HEK293T (cell line): ENCODE results near the gene CDC20B.
A peak's percentile ranks its signal among the peaks of the same experiment; 100 is the strongest.

Source experiments
- CTCF ChIA-PET: fragments of 350-600 bp; formaldehyde crosslinking; extraction: SDS; loops from one replicate; lab custom pipeline; 2021; ENCODE audit warnings: antibody characterized with exemption, inconsistent platforms; lab: Yijun Ruan, JAX
- POLR2A ChIA-PET: fragments of 350-600 bp; formaldehyde crosslinking; extraction: SDS; loops from one replicate; lab custom pipeline; 2020; ENCODE audit warnings: antibody characterized with exemption, inconsistent platforms; lab: Yijun Ruan, JAX
- DNase-seq: peaks from one replicate; pipeline ENCODE4 v3.0.0; 2012; ENCODE audit warnings: mixed read lengths; ENCODE audit errors: extremely low spot score
- ARNT ChIP-seq: fragments of 450-650 bp; IDR thresholded peaks from 2 replicates; pipeline ENCODE4 v1.6.1; 2017; ENCODE audit warnings: mild to moderate bottlenecking
- BHLHE40 ChIP-seq: fragments of 450-650 bp; IDR thresholded peaks from 2 replicates; pipeline ENCODE4 v1.6.1; 2016; ENCODE audit warnings: mild to moderate bottlenecking, moderate library complexity, borderline replicate concordance
- CTBP1 ChIP-seq: fragments of 450-650 bp; IDR thresholded peaks from 2 replicates; pipeline ENCODE4 v1.6.1; 2016; ENCODE audit warnings: borderline replicate concordance
- ELF4 ChIP-seq: fragments of 450-650 bp; IDR thresholded peaks from 2 replicates; pipeline ENCODE4 v1.6.1; 2017; ENCODE audit warnings: antibody characterized with exemption
- FOXA1 ChIP-seq: fragments of 450-650 bp; IDR thresholded peaks from 2 replicates; pipeline ENCODE4 v1.6.1; 2016; ENCODE audit warnings: mild to moderate bottlenecking
- FOXK2 ChIP-seq: fragments of 450-650 bp; IDR thresholded peaks from 2 replicates; pipeline ENCODE4 v1.6.1; 2016; ENCODE audit warnings: mild to moderate bottlenecking
- FOXM1 ChIP-seq: fragments of 450-650 bp; IDR thresholded peaks from 2 replicates; pipeline ENCODE4 v1.6.1; 2017; ENCODE audit warnings: mild to moderate bottlenecking, borderline replicate concordance
- HDGF ChIP-seq: fragments of 450-650 bp; IDR thresholded peaks from 2 replicates; pipeline ENCODE4 v1.6.1; 2017; ENCODE audit warnings: antibody characterized with exemption, borderline replicate concordance
- L3MBTL2 ChIP-seq: fragments of 450-650 bp; conservative IDR thresholded peaks from 2 replicates; pipeline ENCODE4 v1.6.1; 2016; ENCODE audit warnings: mild to moderate bottlenecking
- LEF1 ChIP-seq: fragments of 450-650 bp; IDR thresholded peaks from 2 replicates; pipeline ENCODE4 v1.6.1; 2017; ENCODE audit warnings: mild to moderate bottlenecking, borderline replicate concordance
- NFRKB ChIP-seq: fragments of 450-650 bp; IDR thresholded peaks from 2 replicates; pipeline ENCODE4 v1.6.1; 2016; ENCODE audit warnings: mild to moderate bottlenecking, moderate library complexity
- SP1 ChIP-seq: fragments of 450-650 bp; IDR thresholded peaks from 2 replicates; pipeline ENCODE4 v1.6.1; 2017
- SUZ12 ChIP-seq: fragments of 450-650 bp; IDR thresholded peaks from 2 replicates; pipeline ENCODE4 v1.6.1; 2016; ENCODE audit warnings: mild to moderate bottlenecking
- TARDBP ChIP-seq: fragments of 450-650 bp; IDR thresholded peaks from 2 replicates; pipeline ENCODE4 v1.6.1; 2016
- ZNF384 ChIP-seq: fragments of 450-650 bp; IDR thresholded peaks from 2 replicates; pipeline ENCODE4 v1.6.1; 2016
- TF ChIP-seq, protein P1 (sequence below): fragments of 450-650 bp; IDR thresholded peaks from 2 replicates; pipeline ENCODE4 v1.6.1; 2016

Gene CDC20B

DNA sequence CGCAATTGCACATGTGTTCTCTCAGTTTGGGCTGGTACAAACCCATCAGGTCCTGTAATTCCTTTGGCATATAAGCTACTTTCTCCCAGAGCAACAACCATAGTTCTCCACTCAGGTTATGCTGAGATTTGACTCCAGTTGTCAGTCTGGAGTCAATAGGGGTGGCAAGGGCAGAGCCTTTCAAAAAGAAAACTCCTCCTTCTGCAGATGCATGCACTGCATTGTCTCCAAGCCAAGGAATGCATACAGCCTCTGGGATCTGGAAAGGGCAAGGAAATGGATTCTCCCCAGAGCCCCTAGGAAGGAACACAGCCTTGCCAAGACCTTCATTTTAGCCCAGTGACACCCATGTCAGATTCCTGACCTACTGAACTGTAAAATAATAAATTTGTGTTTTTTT lies 101.6 kb downstream of the CDC20B start:
- ChIA-PET POLR2A (no interaction called here), CTCF (no interaction called here)
- TF ChIP-seq HDGF = no peak
- TF ChIP-seq FOXA1 = no peak
- TF ChIP-seq LEF1 = no peak
- TF ChIP-seq, protein P1, sequence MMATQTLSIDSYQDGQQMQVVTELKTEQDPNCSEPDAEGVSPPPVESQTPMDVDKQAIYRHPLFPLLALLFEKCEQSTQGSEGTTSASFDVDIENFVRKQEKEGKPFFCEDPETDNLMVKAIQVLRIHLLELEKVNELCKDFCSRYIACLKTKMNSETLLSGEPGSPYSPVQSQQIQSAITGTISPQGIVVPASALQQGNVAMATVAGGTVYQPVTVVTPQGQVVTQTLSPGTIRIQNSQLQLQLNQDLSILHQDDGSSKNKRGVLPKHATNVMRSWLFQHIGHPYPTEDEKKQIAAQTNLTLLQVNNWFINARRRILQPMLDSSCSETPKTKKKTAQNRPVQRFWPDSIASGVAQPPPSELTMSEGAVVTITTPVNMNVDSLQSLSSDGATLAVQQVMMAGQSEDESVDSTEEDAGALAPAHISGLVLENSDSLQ = no peak
- no peak for TF ChIP-seq ZNF384
- TF ChIP-seq SP1 = no peak
- TF ChIP-seq L3MBTL2 = no peak
- no peak for TF ChIP-seq TARDBP
- no peak for TF ChIP-seq ELF4
- no peak for TF ChIP-seq BHLHE40
- no peak for TF ChIP-seq CTBP1
- TF ChIP-seq ARNT = no peak
- TF ChIP-seq FOXM1 = no peak
- no peak for TF ChIP-seq NFRKB
- DNase-seq = no peak

DNA sequence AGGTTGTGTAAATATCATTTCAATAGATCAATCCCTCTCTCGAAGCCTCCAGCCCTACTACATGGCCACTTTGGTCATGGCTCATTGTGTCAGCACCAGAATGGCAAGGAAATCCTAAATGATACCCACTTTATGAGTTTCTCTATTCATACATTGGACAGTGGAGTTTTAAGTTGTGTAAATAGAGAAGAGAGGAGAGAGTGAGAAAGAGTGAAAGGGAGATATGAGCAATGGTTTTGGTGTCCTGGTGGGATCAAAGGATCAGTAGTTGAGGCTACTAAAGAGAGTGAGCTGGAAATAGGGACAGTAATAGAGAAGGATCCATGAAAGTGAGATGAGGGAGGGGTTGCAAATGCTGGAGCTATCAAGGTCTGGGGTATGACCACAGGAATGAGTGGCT lies 102.0 kb downstream of the CDC20B start:
- DNase-seq = no peak
- CTCF ChIA-PET = no interaction called here
- POLR2A ChIA-PET = no interaction called here
- TF ChIP-seq FOXK2 (no peak), SUZ12 (no peak), NFRKB (no peak), ZNF384 (no peak), HDGF (no peak), BHLHE40 (no peak), ELF4 (no peak), FOXM1 (no peak), L3MBTL2 (no peak), SP1 (no peak), FOXA1 (no peak), LEF1 (no peak)
- TF ChIP-seq, protein P1 = no peak

DNA sequence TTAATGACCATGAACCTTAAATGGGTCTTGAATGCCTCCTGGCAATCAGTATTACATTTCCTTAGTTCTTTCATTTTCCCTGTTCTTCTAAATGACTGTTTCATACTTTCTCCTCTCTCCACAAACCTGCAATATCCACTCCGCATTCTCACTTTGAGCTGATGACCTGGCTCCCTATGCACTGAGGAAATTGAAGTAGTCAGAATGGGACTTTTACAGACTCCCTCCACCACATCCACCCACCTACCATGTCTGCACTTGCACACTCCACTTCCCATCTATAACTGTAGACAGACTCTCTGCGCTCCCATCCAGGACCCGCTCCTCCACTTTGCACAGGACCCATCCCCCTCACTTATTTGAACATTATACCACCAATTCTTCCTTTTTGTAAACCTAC lies 106.7 kb downstream of the CDC20B start:
- CTCF ChIA-PET = no interaction called here
- TF ChIP-seq NFRKB (no peak), ZNF384 (no peak), CTBP1 (no peak), FOXA1 (no peak), SP1 (no peak), FOXM1 (no peak), ARNT (no peak), ELF4 (no peak), TARDBP (no peak)
- DNase-seq = no peak
- POLR2A ChIA-PET = no interaction called here

DNA sequence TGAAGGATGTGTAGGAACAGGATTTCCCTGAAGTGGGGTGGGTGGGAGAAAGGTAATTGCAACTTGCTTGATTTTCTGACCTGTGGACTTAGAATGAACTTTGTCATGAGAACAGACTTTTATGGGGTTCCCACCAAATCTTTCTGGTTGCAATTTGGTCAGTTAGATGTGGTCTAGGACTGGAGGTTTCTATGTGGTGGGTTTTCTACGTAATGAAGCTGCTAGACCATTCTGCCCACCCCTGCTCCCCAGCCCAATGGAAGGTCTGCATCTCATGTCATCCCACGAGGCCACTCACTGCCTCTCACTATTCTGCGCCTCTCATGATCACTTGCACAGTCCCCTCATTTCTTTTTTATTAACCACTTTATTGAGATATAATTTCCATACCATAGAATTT lies 108.5 kb downstream of the CDC20B start:
- ChIA-PET POLR2A (no interaction called here), CTCF (no interaction called here)
- DNase-seq = no peak
- TF ChIP-seq, protein P1 = no peak
- TF ChIP-seq SP1 = no peak
- TF ChIP-seq NFRKB = no peak
- TF ChIP-seq CTBP1 = no peak
- TF ChIP-seq ZNF384 = no peak
- no peak for TF ChIP-seq L3MBTL2
- TF ChIP-seq FOXK2 = no peak
- TF ChIP-seq SUZ12 = no peak
- no peak for TF ChIP-seq FOXM1
- TF ChIP-seq LEF1 = no peak
- TF ChIP-seq TARDBP = no peak
- TF ChIP-seq ELF4 = no peak
- TF ChIP-seq FOXA1 = no peak
- TF ChIP-seq ARNT = no peak
- TF ChIP-seq HDGF = no peak
- TF ChIP-seq BHLHE40 = no peak

DNA sequence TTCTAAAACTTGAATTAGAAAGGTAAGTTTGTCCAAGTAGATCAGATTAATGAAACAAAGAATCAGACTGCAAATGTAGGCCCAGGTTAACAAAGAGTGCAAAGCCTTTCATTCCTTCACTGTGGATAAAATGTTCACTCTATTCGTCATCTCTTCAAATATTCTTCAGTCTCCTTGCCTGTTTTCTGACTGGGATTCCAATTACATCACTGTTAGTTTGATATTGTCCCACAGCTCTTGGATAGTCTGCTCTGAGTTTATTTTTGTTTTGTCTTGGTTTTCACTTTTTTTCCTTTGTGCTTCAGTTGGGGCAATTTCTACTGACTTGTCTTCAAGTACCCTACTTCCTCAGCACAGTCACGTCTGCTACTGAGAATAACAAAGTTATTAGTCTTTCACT lies 109.1 kb downstream of the CDC20B start:
- POLR2A ChIA-PET = no interaction called here
- TF ChIP-seq, protein P1 = no peak
- TF ChIP-seq ELF4 (no peak), FOXM1 (no peak), TARDBP (no peak), NFRKB (no peak), CTBP1 (no peak), ARNT (no peak)
- no peak for DNase-seq
- CTCF ChIA-PET = no interaction called here

DNA sequence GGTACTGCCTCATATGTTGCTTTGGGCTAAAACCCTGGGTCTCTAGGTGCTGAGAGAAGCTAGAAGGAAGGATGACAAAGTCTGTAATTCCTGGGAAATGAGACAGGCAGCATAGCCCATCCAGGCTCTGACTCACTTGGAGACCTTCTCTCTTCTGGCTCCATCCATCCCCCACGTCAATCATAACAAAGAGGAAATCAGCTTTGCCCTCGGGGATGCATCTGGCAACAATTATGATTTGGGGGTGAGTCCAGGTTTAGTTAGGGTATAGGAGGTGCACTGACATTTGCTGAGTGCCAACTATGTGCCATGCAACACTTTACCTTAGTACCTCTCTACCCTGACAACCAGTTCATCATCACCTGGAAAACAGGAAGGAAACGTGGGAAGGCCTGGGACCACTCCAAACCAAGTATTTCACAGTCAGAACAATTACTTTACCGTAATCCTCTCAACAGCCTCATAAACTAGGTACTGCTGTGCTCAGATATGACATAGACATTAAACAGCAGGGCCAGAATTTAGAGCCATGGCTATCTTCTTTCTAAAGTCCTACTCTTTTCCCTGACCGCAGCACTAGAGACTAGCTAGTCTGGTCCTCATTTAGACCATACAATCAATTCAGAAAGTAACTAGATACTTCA lies 109.6 kb downstream of the CDC20B start:
- CTCF ChIA-PET = no interaction called here
- POLR2A ChIA-PET = no interaction called here
- TF ChIP-seq, protein P1 = 0 out of 2 replicates have a peak, but pooled peaks have one; percentile 17
- TF ChIP-seq CTBP1 = no peak
- DNase-seq = no peak
